K562 (cell line): ENCODE data around the gene SYNE1. TPM values are rescaled to one million over a fixed set of nuclear protein-coding genes. Genes with fewer than 3 reads are reported as not detected.

Experiments used
- ATAC-seq: fragments of 200-7000 bp; cut with Tn5 transposase; 3 replicates; pipeline ENCODE4 v1.9.1; 2020; ENCODE audit warnings: moderate library complexity
- BruUV-seq: library from RNA; stranded (reverse); fragments of 400-500 nt; replicated peaks from 2 replicates; lab custom pipeline; 2021; lab: Mats Ljungman, UMichigan
- CTCF ChIA-PET: fragments of 300-600 bp; formaldehyde crosslinking; extraction: SDS; loops from one replicate; lab custom pipeline; 2021; ENCODE audit warnings: low intra/inter-chr PET ratio; lab: Yijun Ruan, JAX
- POLR2A ChIA-PET: fragments of 300-600, 350-650 bp; sonication (Branson Sonifier 250); formaldehyde crosslinking; extraction: SDS; loops from one replicate; lab custom pipeline; 2021; ENCODE audit warnings: antibody characterized with exemption, inconsistent platforms; lab: Yijun Ruan, JAX
- DNase-seq, 4 experiments: peaks; one replicate each; pipeline versions ENCODE4 v3.0.0 to v3.0.0-alpha.2; 2011 to 2018; ENCODE audit warnings: low spot score in 3 of 4, mixed read lengths in 3 of 4; ENCODE audit errors: extremely low read depth in 1 of 4
- FAIRE-seq: peaks from 2 replicates; lab custom pipeline; 2011; peaks lifted over from hg19 to GRCh38; lab: Jason Lieb, UNC
- H2AFZ ChIP-seq: 2 replicates; pipeline ENCODE4 v1.6.0; 2011; ENCODE audit warnings: low read depth, low read length, control low read depth, inconsistent platforms
- H3K27ac ChIP-seq: fragments of 200-600 bp; 3 replicates; pipeline ENCODE4 v1.8.0; 2011; ENCODE audit warnings: low read depth, mild to moderate bottlenecking, control low read depth, inconsistent platforms, low read length, moderate library complexity, mixed read lengths; ENCODE audit errors: extremely low read depth
- H3K27me3 ChIP-seq, 2 experiments: fragments of 300-600 bp in 1 of 2; 2 replicates in 1 of 2; 3 replicates in 1 of 2; pipeline versions ENCODE4 v1.6.0 to v1.8.0; 2011; ENCODE audit warnings: inconsistent platforms in 2 of 2, low read length in 2 of 2, mild to moderate bottlenecking in 1 of 2, mixed read lengths in 1 of 2, moderate library complexity in 1 of 2; ENCODE audit not compliant: control insufficient read depth in 2 of 2, insufficient read depth in 2 of 2
- H3K36me3 ChIP-seq: fragments of 300-600 bp; 3 replicates; pipeline ENCODE4 v1.8.0; 2011; ENCODE audit warnings: mild to moderate bottlenecking, low read length, inconsistent platforms; ENCODE audit not compliant: control insufficient read depth, insufficient read depth
- H3K4me1 ChIP-seq, 2 experiments: fragments of 200-600 bp in 1 of 2; replicated peaks in 1 of 2; 2 replicates in 1 of 2; 3 replicates in 1 of 2; pipeline versions ENCODE4 v1.5.1 to v1.8.0; 2011; ENCODE audit warnings: inconsistent platforms in 2 of 2, low read length in 2 of 2, mild to moderate bottlenecking in 1 of 2, mixed read lengths in 1 of 2, moderate library complexity in 1 of 2; ENCODE audit not compliant: control insufficient read depth in 2 of 2, insufficient read depth in 2 of 2
- H3K4me2 ChIP-seq: 2 replicates; pipeline ENCODE4 v1.6.1; 2011; ENCODE audit warnings: low read length, control low read depth, inconsistent platforms, mixed read lengths; ENCODE audit not compliant: insufficient read depth
- H3K4me3 ChIP-seq: fragments of 200-600 bp; sonication (generic), shearing (Covaris generic); 2 replicates; pipeline ENCODE4 v1.5.1; 2016; ENCODE audit warnings: control low read depth, inconsistent platforms
- H3K79me2 ChIP-seq: fragments of 200-600 bp; 3 replicates; pipeline ENCODE4 v1.8.0; 2011; ENCODE audit warnings: low read length, inconsistent platforms; ENCODE audit not compliant: control insufficient read depth, insufficient read depth
- H3K9ac ChIP-seq, 2 experiments: 2 replicates each; pipeline versions ENCODE4 v1.6.0 to v1.6.1; 2011; ENCODE audit warnings: low read depth in 2 of 2, low read length in 2 of 2, control low read depth in 1 of 2, inconsistent platforms in 1 of 2, mild to moderate bottlenecking in 1 of 2, mixed read lengths in 1 of 2; ENCODE audit not compliant: insufficient read depth in 1 of 2
- H3K9me1 ChIP-seq: one replicate; pipeline ENCODE4 v1.6.0; 2011; ENCODE audit warnings: inconsistent platforms, mild to moderate bottlenecking, low read length, moderate library complexity; ENCODE audit not compliant: control insufficient read depth, insufficient read depth
- H3K9me3 ChIP-seq: replicated peaks from 2 replicates; pipeline ENCODE4 v1.5.1; 2011; ENCODE audit warnings: low read depth, low read length, inconsistent platforms; ENCODE audit not compliant: control insufficient read depth, insufficient read depth
- H4K20me1 ChIP-seq: replicated peaks from 2 replicates; pipeline ENCODE4 v1.6.1; 2011; ENCODE audit warnings: low read length, inconsistent platforms, mixed read lengths; ENCODE audit not compliant: control insufficient read depth, insufficient read depth
- BCL6 ChIP-seq: fragments of 250-450 bp; sonication (Bioruptor Pico); IDR thresholded peaks from 2 replicates; pipeline ENCODE4 v1.4.0; 2020
- CREB1 ChIP-seq, 2 experiments: sonication (generic) in 1 of 2; formaldehyde crosslinking in 1 of 2; IDR thresholded peaks; 2 replicates each; pipeline versions ENCODE4 v1.6.1 to v1.8.0; 2012 to 2022; ENCODE audit warnings: inconsistent platforms in 1 of 2, mild to moderate bottlenecking in 1 of 2, missing genetic modification reagents in 1 of 2, moderate library complexity in 1 of 2
- ELF4 ChIP-seq: fragments of 450-650 bp; formaldehyde crosslinking; IDR thresholded peaks from 2 replicates; pipeline ENCODE4 v1.4.0; 2022; ENCODE audit warnings: missing genetic modification characterization
- EP400 ChIP-seq: fragments of 450-650 bp; IDR thresholded peaks from 2 replicates; pipeline ENCODE4 v1.6.1; 2017; ENCODE audit warnings: antibody characterized with exemption, mild to moderate bottlenecking, moderate library complexity
- KAT7 ChIP-seq: sonication (generic); formaldehyde crosslinking; IDR thresholded peaks from 2 replicates; pipeline ENCODE4 v1.8.0; 2022; ENCODE audit warnings: missing genetic modification reagents, mild to moderate bottlenecking, borderline replicate concordance
- KDM5B ChIP-seq: fragments of 200-600 bp; sonication (generic); IDR thresholded peaks from 2 replicates; pipeline ENCODE4 v1.6.1; 2012; ENCODE audit warnings: low read depth, mild to moderate bottlenecking, moderate library complexity, low read length, control low read depth, inconsistent platforms; ENCODE audit not compliant: insufficient replicate concordance
- NR2C2 ChIP-seq, 2 experiments: fragments of 200-800 bp in 1 of 2; sonication (Bioruptor generic) in 1 of 2; sonication (generic) in 1 of 2; formaldehyde crosslinking in 1 of 2; IDR thresholded peaks; 2 replicates each; pipeline versions ENCODE4 v1.6.1 to v1.8.0; 2016 to 2022; ENCODE audit warnings: mild to moderate bottlenecking in 1 of 2, missing compliant biosample characterization in 1 of 2, missing genetic modification characterization in 1 of 2, missing genetic modification reagents in 1 of 2
- POLR2G ChIP-seq: fragments of 200-400 bp; formaldehyde crosslinking; IDR thresholded peaks from 2 replicates; pipeline ENCODE4 v1.6.1; 2017; ENCODE audit warnings: low read depth, mild to moderate bottlenecking, antibody characterized with exemption, low read length, moderate library complexity
- ZKSCAN1 ChIP-seq: fragments of 150-350 bp; IDR thresholded peaks from 2 replicates; pipeline ENCODE4 v1.6.1; 2016; ENCODE audit warnings: low read depth, low read length
- ZNF212 ChIP-seq: fragments of 450-650 bp; formaldehyde crosslinking; IDR thresholded peaks from 2 replicates; pipeline ENCODE4 v1.4.0; 2020; ENCODE audit warnings: mild to moderate bottlenecking
- ZNF224 ChIP-seq: sonication (generic); formaldehyde crosslinking; IDR thresholded peaks from 2 replicates; pipeline ENCODE4 v1.8.0; 2022; ENCODE audit warnings: mild to moderate bottlenecking, missing genetic modification reagents
- ZNF311 ChIP-seq: fragments of 250-450 bp; sonication (Bioruptor Pico); IDR thresholded peaks from 2 replicates; pipeline ENCODE4 v1.4.0; 2020; ENCODE audit warnings: mild to moderate bottlenecking, moderate library complexity
- ZNF324 ChIP-seq: fragments of 250-450 bp; sonication (Bioruptor Pico); IDR thresholded peaks from 2 replicates; pipeline ENCODE4 v1.4.0; 2020; ENCODE audit warnings: mild to moderate bottlenecking
- WGBS: fragments of 100-300 bp; shearing (Covaris generic); methylation state at CpG from one replicate; pipeline ENCODE4 v1.1.6; 2016; ENCODE audit warnings: low coverage, mixed read lengths; ENCODE audit not compliant: insufficient coverage; ENCODE audit errors: missing lambda C conversion rate; 5-methylcytosine and 5-hydroxymethylcytosine counted together
- in situ Hi-C: fragments of 300-500 bp; cut with MboI; formaldehyde crosslinking; loops from 4 replicates; pipeline ENCODE4 v1.15.0; 2018; ENCODE audit warnings: inconsistent platforms, mixed read lengths
- intact Hi-C: fragments of 100-400 bp; cut with micrococcal nuclease; formaldehyde crosslinking; loops from 2 replicates; pipeline ENCODE4 v1.14.2; 2022
- polyA plus RNA-seq, 8 experiments: library from polyadenylated mRNA; depleted of rRNA in 4 of 8; stranded (reverse) in 5 of 8; unstranded in 3 of 8; fragments of >200 nt; fragmentation: Nextera tagmentation in 2 of 8; fragmentation: Illumina TruSeq in 1 of 8; extraction: Ambion mirVana in 2 of 8; extraction: Trizol in 1 of 8; gene quantifications; 2 replicates each; pipeline versions ENCODE4 v1.2.1 to v1.2.3, GENCODE V29; 2011 to 2014; ENCODE audit warnings: inconsistent platforms in 1 of 8, missing spikeins in 1 of 8
- total RNA-seq, 7 experiments: library from RNA; depleted of rRNA in 6 of 7; stranded (reverse); fragments of >200 nt in 6 of 7; fragmentation: Illumina TruSeq in 2 of 7; extraction: Trizol in 2 of 7; gene quantifications; 2 replicates each; pipeline versions ENCODE4 v1.2.1 to v1.2.3, GENCODE V29; 2011 to 2021; ENCODE audit warnings: low replicate concordance in 1 of 7

SYNE1 gene
- total and polyA plus RNA-seq, 9 of the 15 experiments (the other 6 are each of a cell fraction or from before 2014, with no cell fraction given) = under 0.01 to 0.42 (median 0.08) TPM; not detected in 1

GRCh38 chr6:152534541-152534940 lies 102.6 kb downstream of the SYNE1 start:
- Histone ChIP-seq H3K4me1 (no peaks in the 10 kb centered on the region), H3K27ac (no peak overlapping the region), H4K20me1 (no peaks in the 10 kb centered on the region), H3K9me1 (no peaks in the 10 kb centered on the region), H2AFZ (no peak overlapping the region), H3K4me3 (no peak overlapping the region), H3K27me3 (no peaks in the 10 kb centered on the region), H3K9ac (no peak overlapping the region)
- DNase-seq = no peak
- CTCF ChIA-PET = no interaction called here
- ATAC-seq = no peak
- BruUV-seq = no TSS peak
- in situ Hi-C loops = no loop called here
- POLR2A ChIA-PET = no interaction called here
- no peak for FAIRE-seq
- WGBS = 5% methylated on average over 1 of the region's 1 CpG
- TF ChIP-seq ZKSCAN1 (no peak), POLR2G (no peak), BCL6 (CRISPR knock-in tag) (no peak), CREB1 (IDR thresholded peaks at IDR 0.05) (no peak), CREB1 (CRISPR knock-in tag; IDR thresholded peaks at IDR 0.05) (no peak), ZNF212 (CRISPR knock-in tag) (no peak), ELF4 (no peak), ZNF224 (CRISPR knock-in tag) (no peak), KDM5B (no peak), NR2C2 (CRISPR knock-in tag; IDR thresholded peaks at IDR 0.05) (no peak), NR2C2 (tag; IDR thresholded peaks at IDR 0.05) (no peak), EP400 (no peak), KAT7 (CRISPR knock-in tag) (no peak), ZNF311 (CRISPR knock-in tag) (no peak), ZNF324 (CRISPR knock-in tag) (no peak)
- TF ChIP-seq, all 486 proteins: peak for 0
- Histone ChIP-seq H3K79me2 (no peaks in the 10 kb centered on the region), H3K4me2 (no peak overlapping the region), H3K9me3 (peaks cover 6% of the 10 kb centered on the region), H3K36me3 (no peaks in the 10 kb centered on the region)
- intact Hi-C loops = no loop called here
